Pancreas (tissue), 10 donors: ENCODE data around the gene EHD4. TPM values are rescaled to one million over a fixed set of nuclear protein-coding genes. Genes with fewer than 3 reads are reported as not detected.

Source experiments
- ATAC-seq, 4 donors: fragments of 200-7000 bp; cut with Tn5 transposase; one replicate each; pipeline versions ENCODE4 v1.8.0 to v1.9.1; 2020; ENCODE audit warnings: mild to moderate bottlenecking in 4 of 4, moderate library complexity in 4 of 4
- DNase-seq, 6 donors: peaks; one replicate each; pipeline ENCODE4 v3.0.0-alpha.2; 2020
- FAIRE-seq: peaks from 2 replicates; lab custom pipeline; 2012; peaks lifted over from hg19 to GRCh38; lab: Jason Lieb, UNC
- H3K27ac ChIP-seq, 4 donors: fragments of 200-600 bp; sonication (generic); 1 replicate in 3 of 4; 2 replicates in 1 of 4; pipeline versions ENCODE4 v1.5.0 to v1.8.0; 2020
- H3K27me3 ChIP-seq, 4 donors: fragments of 200-600 bp; one replicate each; pipeline ENCODE4 v1.8.0; 2021
- H3K36me3 ChIP-seq, 3 donors: fragments of 200-600 bp; sonication (generic) in 1 of 3; one replicate each; pipeline versions ENCODE4 v1.5.0 to v1.8.0; 2020 to 2021
- H3K4me1 ChIP-seq, 3 donors: fragments of 200-600 bp; one replicate each; pipeline ENCODE4 v1.8.0; 2021
- H3K4me3 ChIP-seq, 4 donors: fragments of 200-600 bp; sonication (generic) in 2 of 4; one replicate each; pipeline versions ENCODE4 v1.5.0 to v1.8.0; 2020 to 2021
- H3K9me3 ChIP-seq, 4 donors: fragments of 200-600 bp; one replicate each; pipeline ENCODE4 v1.8.0; 2021
- CTCF ChIP-seq, 4 donors: fragments of 200-600 bp; sonication (generic) in 3 of 4; IDR thresholded peaks; one replicate each; pipeline versions ENCODE4 v1.5.0 to v1.8.0; 2021; ENCODE audit warnings: antibody characterized with exemption in 4 of 4
- WGBS, 2 donors: extraction: QIAGEN DNeasy Blood & Tissue Kit; methylation state at CpG; one replicate each; pipeline ENCODE4 v1.1.7; 2013; 5-methylcytosine and 5-hydroxymethylcytosine counted together
- intact Hi-C, 3 donors: fragments of 100-400 bp; cut with DNase I; formaldehyde crosslinking; loops; one replicate each; pipeline versions ENCODE4 v1.11.1 to v1.14.2; 2022
- polyA plus RNA-seq, 2 donors: library from polyadenylated mRNA; stranded (reverse); fragments of 200-250 nt; gene quantifications; one replicate each; pipeline ENCODE4 v1.2.3, GENCODE V29; 2013
- total RNA-seq, 6 donors: library from RNA; stranded (reverse); fragmentation: NEBNext Ultra II Directional in 4 of 6; extraction: Animal tissue kit (Norgen Biotek cat#: 25700) in 4 of 6; gene quantifications; one replicate each; pipeline versions ENCODE4 v1.2.1 to v1.2.4, GENCODE V29; 2021 to 2023
- donor health status: healthy with polysubstance abuse.
- donor health status: DM: no; HTN: no; CAD: no; lungs with moderate emphysema.
- donor health status: DM: no; HTN: no; CAD: no.
- donor health status: control.
- donor health status: control.
- donor health status: Bipolar disorder and iron deficiency.
- donor health status: DM: yes; HTN: yes; CAD: no.
- donor health status: DM: no; HTN: no; CAD: no.
- donor health status: DM: no; HTN: no; CAD: no.
- donor health status: DM: yes; HTN: yes; CAD: no.

The EHD4 gene
- total and polyA plus RNA-seq, 8 donors: 8.1 to 22.8 (median 8.5) TPM

- Histone ChIP-seq H3K9me3 (no peaks in the 10 kb centered on the region), H3K36me3 (peaks cover 0 to 8% (median 0%) of the 10 kb centered on the region in 3 donors), H3K27ac (peak overlapping the region; percentile 37 to 57 (median 38)), H3K4me1 (peaks cover 10 to 18% (median 15%) of the 10 kb centered on the region in 3 donors), H3K4me3 (peak overlapping the region in 2 of 4 donors; percentile 13 to 22), H3K27me3 (no peaks in the 10 kb centered on the region)
- ATAC-seq (peak; percentile 69 to 88 (median 76)), FAIRE-seq (no peak), DNase-seq (peak; percentile 77 to 90 (median 84))
- intact Hi-C loops: no loop called here
- no peak for TF ChIP-seq CTCF (IDR thresholded peaks at IDR 0.05)
- 16 to 19% methylated on average over 24 of the region's 24 CpGs for WGBS, 2 donors
These were observed 77.4 kb downstream of the EHD4 start for GRCh38 chr15:41894791-41895463.

- DNase-seq (no peak), ATAC-seq (no peak), FAIRE-seq (no peak)
- Histone ChIP-seq H3K4me3 (peak overlapping the region in 1 of 4 donors; percentile 22), H3K27ac (peak overlapping the region in 3 of 4 donors; percentile 37 to 57 (median 39)), H3K27me3 (no peaks in the 10 kb centered on the region), H3K4me1 (peaks cover 10 to 18% (median 15%) of the 10 kb centered on the region in 3 donors), H3K36me3 (peaks cover 0 to 8% (median 0%) of the 10 kb centered on the region in 3 donors), H3K9me3 (no peaks in the 10 kb centered on the region)
- WGBS, 2 donors: 71 to 81% methylated on average over 16 to 17 of the region's 17 CpGs
- TF ChIP-seq CTCF (IDR thresholded peaks at IDR 0.05): no peak
- intact Hi-C loops: no loop called here
These were observed 78.0 kb downstream of the EHD4 start for GRCh38 chr15:41894251-41894790.

- FAIRE-seq: no peak
- TF ChIP-seq CTCF (IDR thresholded peaks at IDR 0.05): no peak
- peak within 1 kb of the TSS in 2 of 4 donors; percentile 37 to 38 for H3K4me3 ChIP-seq
These were observed 78.7 kb downstream of the EHD4 start, which contains the start of gene SPTBN5 for GRCh38 chr15:41893422-41894250. Gene SPTBN5 (minus strand): TSS chr15:41894053. CDS start chr15:41893497, 556 bp downstream.

GRCh38 chr15:41892621-41893421 is 79.5 kb downstream of the EHD4 start:
- Histone ChIP-seq H3K4me1 (peaks cover 10 to 18% (median 15%) of the 10 kb centered on the region in 3 donors), H3K9me3 (no peaks in the 10 kb centered on the region), H3K36me3 (no peaks in the 10 kb centered on the region), H3K4me3 (peak overlapping the region in 2 of 4 donors; percentile 37 to 38), H3K27ac (peak overlapping the region; percentile 23 to 79 (median 52)), H3K27me3 (no peaks in the 10 kb centered on the region)
- WGBS, 2 donors: 49 to 52% methylated on average over 22 of the region's 22 CpGs
- FAIRE-seq (no peak), ATAC-seq (peak; percentile 84 to 91 (median 90)), DNase-seq (peak; percentile 83 to 95 (median 92))
- no peak for TF ChIP-seq CTCF (IDR thresholded peaks at IDR 0.05)
- intact Hi-C loops: no loop called here

More at GRCh38 chr15:41893422-41894250, 78.7 kb downstream of the EHD4 start, which contains the start of gene SPTBN5:
- Histone ChIP-seq H3K9me3 (no peaks in the 10 kb centered on the region), H3K27ac (peak within 1 kb of the TSS; percentile 38 to 79 (median 52)), H3K36me3 (peaks cover 0 to 5% (median 0%) of the 10 kb centered on the region in 3 donors), H3K27me3 (no peaks in the 10 kb centered on the region), H3K4me1 (peaks cover 10 to 18% (median 15%) of the 10 kb centered on the region in 3 donors)
- DNase-seq (peak in 4 of 6 donors; percentile 27 to 71 (median 59)), ATAC-seq (no peak)
- intact Hi-C loops: no loop called here
- WGBS, 2 donors: 82 to 87% methylated on average over 15 of the region's 15 CpGs
